Measurements from ENCODE around the gene MUC22.
"Not testable (repeated sequence)": the region's sequence is repeated elsewhere in the genome, so short reads cannot be mapped to it uniquely, and the experiment has no call there.

The MUC22 gene

GRCh38 chr6:31038559-31038958 is 28.3 kb downstream of the MUC22 start:
- H3K9ac ChIP-seq (ENCODE audit: insufficient read length), result no peak overlapping the region
- no peak for TF ChIP-seq EZH2 (IDR thresholded peaks at IDR 0.05)
- TF ChIP-seq POLR2AphosphoS5 (IDR thresholded peaks at IDR 0.05; ENCODE audit: borderline replicate concordance, low read depth, low read length), result no peak
- no peak for TF ChIP-seq FOXP2 (optimal IDR thresholded peaks at IDR 0.05; ENCODE audit: control extremely low read depth, extremely low read length, insufficient read depth)
- H3K9me3 ChIP-seq (ENCODE audit: low read depth, low read length), result no peaks in the 10 kb centered on the region
- DNase-seq (ENCODE audit: low read depth, low spot score), result no peak
- H3K4me3 ChIP-seq, result no peak overlapping the region
- H3K36me3 ChIP-seq (ENCODE audit: insufficient read depth, low read length), result no peaks in the 10 kb centered on the region
- no peak overlapping the region for H3K27ac ChIP-seq

GRCh38 chr6:31040801-31041200 is 30.5 kb downstream of the MUC22 start:
- TF ChIP-seq POLR2AphosphoS5 (IDR thresholded peaks at IDR 0.05; ENCODE audit: borderline replicate concordance, low read depth, low read length), result no peak
- TF ChIP-seq FOXP2 (optimal IDR thresholded peaks at IDR 0.05; ENCODE audit: control extremely low read depth, extremely low read length, insufficient read depth), result no peak
- TF ChIP-seq EZH2 (IDR thresholded peaks at IDR 0.05), result no peak
- H3K9ac ChIP-seq (ENCODE audit: insufficient read length), result no peak overlapping the region
- no peak overlapping the region for H3K27ac ChIP-seq
- H3K4me3 ChIP-seq, result no peak overlapping the region
- no peaks in the 10 kb centered on the region for H3K9me3 ChIP-seq (ENCODE audit: low read depth, low read length)
- no peaks in the 10 kb centered on the region for H3K36me3 ChIP-seq (ENCODE audit: insufficient read depth, low read length)
- DNase-seq (ENCODE audit: low read depth, low spot score), result no peak

- Histone ChIP-seq H3K27ac (no peak overlapping the region), H3K9me3 (ENCODE audit: low read depth, low read length) (no peaks in the 10 kb centered on the region), H3K4me3 (no peak overlapping the region), H3K36me3 (ENCODE audit: insufficient read depth, low read length) (no peaks in the 10 kb centered on the region), H3K9ac (ENCODE audit: insufficient read length) (no peak overlapping the region)
- no peak for DNase-seq (ENCODE audit: low read depth, low spot score)
- TF ChIP-seq POLR2AphosphoS5 (IDR thresholded peaks at IDR 0.05; ENCODE audit: borderline replicate concordance, low read depth, low read length) (no peak), FOXP2 (optimal IDR thresholded peaks at IDR 0.05; ENCODE audit: control extremely low read depth, extremely low read length, insufficient read depth) (no peak), EZH2 (IDR thresholded peaks at IDR 0.05) (no peak)
These were observed 31.2 kb downstream of the MUC22 start for GRCh38 chr6:31041372-31041974.

DNA sequence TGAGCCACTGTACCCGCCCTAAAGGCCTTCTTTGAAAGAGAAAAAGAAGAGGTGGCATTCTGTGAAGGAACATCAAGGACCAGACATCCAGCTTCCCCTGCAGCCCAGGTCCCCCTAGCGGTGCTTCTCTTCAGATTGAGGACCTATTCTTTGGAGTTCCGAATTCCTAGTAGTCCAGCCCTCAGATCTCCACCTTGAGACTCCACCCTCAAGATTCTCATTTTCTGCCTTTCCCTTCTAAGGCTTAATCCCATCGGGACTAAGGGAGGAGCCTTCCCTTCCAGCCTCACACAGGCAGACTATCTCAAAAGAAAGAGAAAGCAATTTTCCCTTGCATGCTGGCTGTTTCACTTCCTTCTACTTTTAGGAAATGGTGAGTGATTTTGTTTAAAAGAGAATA is 32.5 kb downstream of the MUC22 start:
- H3K27ac ChIP-seq, result no peak overlapping the region
- H3K36me3 ChIP-seq (ENCODE audit: insufficient read depth, low read length), result no peaks in the 10 kb centered on the region
- peak; percentile 20 for DNase-seq (ENCODE audit: low read depth, low spot score)
- no peak overlapping the region for H3K4me3 ChIP-seq
- H3K9me3 ChIP-seq (ENCODE audit: low read depth, low read length), result no peaks in the 10 kb centered on the region
- H3K9ac ChIP-seq (ENCODE audit: insufficient read length), result no peak overlapping the region
- TF ChIP-seq EZH2 (IDR thresholded peaks at IDR 0.05) (no peak), FOXP2 (optimal IDR thresholded peaks at IDR 0.05; ENCODE audit: control extremely low read depth, extremely low read length, insufficient read depth) (no peak), POLR2AphosphoS5 (IDR thresholded peaks at IDR 0.05; ENCODE audit: borderline replicate concordance, low read depth, low read length) (no peak)

GRCh38 chr6:31048099-31048498 is 37.8 kb downstream of the MUC22 start:
- no peak for DNase-seq (ENCODE audit: low read depth, low spot score)
- no peak overlapping the region for H3K4me3 ChIP-seq
- H3K9ac ChIP-seq (ENCODE audit: insufficient read length), result no peak overlapping the region
- TF ChIP-seq POLR2AphosphoS5 (IDR thresholded peaks at IDR 0.05; ENCODE audit: borderline replicate concordance, low read depth, low read length) (no peak), EZH2 (IDR thresholded peaks at IDR 0.05) (no peak), FOXP2 (optimal IDR thresholded peaks at IDR 0.05; ENCODE audit: control extremely low read depth, extremely low read length, insufficient read depth) (no peak)
- H3K36me3 ChIP-seq (ENCODE audit: insufficient read depth, low read length), result no peaks in the 10 kb centered on the region
- H3K9me3 ChIP-seq (ENCODE audit: low read depth, low read length), result no peaks in the 10 kb centered on the region
- H3K27ac ChIP-seq, result no peak overlapping the region

DNA sequence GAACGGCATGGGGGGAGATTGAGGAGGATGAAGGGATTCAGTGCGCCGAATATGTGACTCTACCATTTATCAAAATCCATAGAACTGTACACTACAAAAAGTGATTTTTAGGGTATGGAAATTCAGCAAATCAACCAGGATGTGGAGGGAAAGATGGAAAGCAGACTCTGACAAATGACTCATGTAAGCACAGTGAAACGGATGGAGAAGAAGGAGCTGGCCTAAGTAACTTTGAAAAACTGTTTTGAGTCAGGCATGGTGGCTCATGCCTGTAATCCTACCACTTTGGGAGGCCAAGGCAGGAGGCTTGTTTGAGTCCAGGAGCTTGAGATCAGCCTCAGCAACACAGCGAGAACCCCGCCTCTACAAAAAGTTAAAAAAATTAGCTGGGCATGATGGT is 39.2 kb downstream of the MUC22 start:
- no peak overlapping the region for H3K9ac ChIP-seq (ENCODE audit: insufficient read length)
- TF ChIP-seq POLR2AphosphoS5 (IDR thresholded peaks at IDR 0.05; ENCODE audit: borderline replicate concordance, low read depth, low read length) (no peak), FOXP2 (optimal IDR thresholded peaks at IDR 0.05; ENCODE audit: control extremely low read depth, extremely low read length, insufficient read depth) (no peak), EZH2 (IDR thresholded peaks at IDR 0.05) (no peak)
- no peaks in the 10 kb centered on the region for H3K36me3 ChIP-seq (ENCODE audit: insufficient read depth, low read length)
- H3K9me3 ChIP-seq (ENCODE audit: low read depth, low read length), result no peaks in the 10 kb centered on the region
- H3K4me3 ChIP-seq, result no peak overlapping the region
- no peak overlapping the region for H3K27ac ChIP-seq
- no peak for DNase-seq (ENCODE audit: low read depth, low spot score)

- H3K27ac ChIP-seq; H3K9me3 ChIP-seq (ENCODE audit: low read depth, low read length); H3K9ac ChIP-seq (ENCODE audit: insufficient read length); H3K36me3 ChIP-seq (ENCODE audit: insufficient read depth, low read length); DNase-seq (ENCODE audit: low read depth, low spot score); H3K4me3 ChIP-seq: not testable (repeated sequence)
These were observed 42.9 kb downstream of the MUC22 start for GRCh38 chr6:31053187-31053586.

DNA sequence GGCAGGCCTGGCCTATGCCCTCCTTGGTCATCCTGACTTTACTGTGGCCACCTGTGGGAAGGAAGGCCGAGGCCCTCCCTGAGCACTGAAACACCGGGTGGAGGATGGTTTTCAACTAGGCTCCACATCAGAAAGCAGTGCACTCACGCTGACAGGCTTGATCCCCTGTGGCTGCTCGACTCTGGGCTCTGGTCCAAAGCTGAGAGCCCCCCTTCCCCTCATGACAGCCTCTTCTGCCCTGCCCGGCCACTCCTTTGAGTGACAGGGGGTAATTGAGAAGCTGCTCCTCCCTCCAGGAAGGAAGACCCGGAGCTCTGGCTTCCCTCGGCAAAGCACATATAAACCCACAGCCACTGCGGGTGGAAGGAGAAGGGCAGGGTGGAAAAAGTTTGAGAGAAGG is 43.6 kb downstream of the MUC22 start:
- TF ChIP-seq POLR2AphosphoS5 (IDR thresholded peaks at IDR 0.05; ENCODE audit: borderline replicate concordance, low read depth, low read length), result no peak
- TF ChIP-seq FOXP2 (optimal IDR thresholded peaks at IDR 0.05; ENCODE audit: control extremely low read depth, extremely low read length, insufficient read depth), result no peak
- no peak for TF ChIP-seq EZH2 (IDR thresholded peaks at IDR 0.05)
- H3K27ac ChIP-seq, result no peak overlapping the region
- no peak overlapping the region for H3K9ac ChIP-seq (ENCODE audit: insufficient read length)
- H3K36me3 ChIP-seq (ENCODE audit: insufficient read depth, low read length), result no peaks in the 10 kb centered on the region
- no peak overlapping the region for H3K4me3 ChIP-seq
- no peak for DNase-seq (ENCODE audit: low read depth, low spot score)
- H3K9me3 ChIP-seq (ENCODE audit: low read depth, low read length), result no peaks in the 10 kb centered on the region

DNA sequence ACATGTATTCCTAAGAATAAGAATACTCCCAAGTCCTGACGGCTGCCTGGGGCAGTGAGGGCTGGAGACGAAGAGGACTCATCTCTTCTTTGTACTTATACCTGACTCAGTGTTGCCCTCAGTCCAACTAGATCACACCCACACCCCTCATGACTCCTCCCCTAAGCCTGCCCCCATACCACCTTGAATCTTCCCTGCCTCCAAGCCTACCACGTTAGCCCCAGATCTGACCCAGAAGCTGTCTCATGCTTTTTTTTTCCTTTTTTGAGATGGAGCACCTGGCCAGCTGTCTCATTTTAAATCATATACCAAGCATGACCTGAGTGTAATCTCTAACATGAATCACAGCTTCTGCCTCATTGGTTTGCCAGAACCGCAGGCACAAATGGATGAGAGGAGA is 45.2 kb downstream of the MUC22 start:
- Histone ChIP-seq H3K4me3 (no peak overlapping the region), H3K27ac (no peak overlapping the region), H3K9me3 (ENCODE audit: low read depth, low read length) (no peaks in the 10 kb centered on the region), H3K36me3 (ENCODE audit: insufficient read depth, low read length) (no peaks in the 10 kb centered on the region), H3K9ac (ENCODE audit: insufficient read length) (no peak overlapping the region)
- DNase-seq (ENCODE audit: low read depth, low spot score), result no peak
- TF ChIP-seq POLR2AphosphoS5 (IDR thresholded peaks at IDR 0.05; ENCODE audit: borderline replicate concordance, low read depth, low read length), result no peak
- no peak for TF ChIP-seq EZH2 (IDR thresholded peaks at IDR 0.05)

Data from SK-N-MC (cell line).